Measurements from ENCODE around the gene SKP2.

GRCh38 chr5:36178524-36178890 is 26.6 kb downstream of the SKP2 start:
- TF ChIP-seq CTCF (IDR thresholded peaks at IDR 0.05; ENCODE audit: borderline replicate concordance, extremely low read depth, low read length, poor library complexity, severe bottlenecking) (no peak), EZH2 (IDR thresholded peaks at IDR 0.05; ENCODE audit: borderline replicate concordance, low read depth, low read length, severe bottlenecking) (no peak)

Data from DND-41 (cell line).